B cell (primary cell): ENCODE results near the gene POLD4. TPM values are rescaled to one million over a fixed set of nuclear protein-coding genes. Genes with fewer than 3 reads are reported as not detected.

Source experiments
- ATAC-seq: fragments of 200-7000 bp; cut with Tn5 transposase; one replicate; pipeline ENCODE4 v1.10.0; 2021; ENCODE audit warnings: low read depth, mild to moderate bottlenecking, moderate number of reproducible peaks, moderate library complexity
- CTCF ChIA-PET: fragments of 350-600 bp; sonication (Branson Sonifier 250); formaldehyde crosslinking; loops from one replicate; lab custom pipeline; 2021; ENCODE audit warnings: antibody characterized with exemption, inconsistent platforms; lab: Charles Lee
- POLR2A ChIA-PET: fragments of 350-600 bp; sonication (Branson Sonifier 250); formaldehyde crosslinking; loops from one replicate; lab custom pipeline; 2021; ENCODE audit warnings: antibody characterized with exemption; lab: Charles Lee
- DNase-seq: peaks from one replicate; pipeline ENCODE4 v3.0.0; 2013
- H2AFZ ChIP-seq: 2 replicates; pipeline ENCODE4 v1.6.1; 2012; ENCODE audit warnings: mild to moderate bottlenecking, low read depth, low read length; ENCODE audit not compliant: insufficient read depth, poor library complexity, severe bottlenecking
- H3K27ac ChIP-seq, 2 donors: 1 replicate in 1 of 2; 2 replicates in 1 of 2; pipeline ENCODE4 v1.5.1; 2012 to 2013; ENCODE audit warnings: low read length in 2 of 2, mild to moderate bottlenecking in 2 of 2, moderate library complexity in 1 of 2
- H3K27me3 ChIP-seq, 4 experiments: fragments of 200-600 bp in 1 of 4; sonication (generic) in 1 of 4; replicated peaks in 1 of 4; 1 replicate in 2 of 4; 2 replicates in 2 of 4; pipeline versions ENCODE4 v1.6.1 to v1.7.0; 2013 to 2016; ENCODE audit warnings: low read length in 3 of 4, mild to moderate bottlenecking in 2 of 4, mixed read lengths in 1 of 4, moderate library complexity in 1 of 4; ENCODE audit not compliant: insufficient read depth in 4 of 4, control insufficient read depth in 3 of 4; ENCODE audit errors: control extremely low read depth in 1 of 4
- H3K36me3 ChIP-seq, 2 experiments: replicated peaks in 1 of 2; 1 replicate in 1 of 2; 2 replicates in 1 of 2; pipeline versions ENCODE4 v1.6.1 to v1.7.1; 2013; ENCODE audit warnings: low read length in 1 of 2; ENCODE audit not compliant: insufficient read depth in 2 of 2, control insufficient read depth in 1 of 2; ENCODE audit errors: control extremely low read depth in 1 of 2, extremely low read depth in 1 of 2
- H3K4me1 ChIP-seq, 2 donors: fragments of 200-600 bp in 1 of 2; sonication (generic) in 1 of 2; 1 replicate in 1 of 2; 2 replicates in 1 of 2; pipeline versions ENCODE4 v1.5.1 to v1.6.1; 2013 to 2017; ENCODE audit warnings: low read length in 2 of 2; ENCODE audit not compliant: control insufficient read depth in 2 of 2, insufficient read depth in 2 of 2
- H3K4me2 ChIP-seq: replicated peaks from 2 replicates; pipeline ENCODE3; 2012; ENCODE audit warnings: mild to moderate bottlenecking, low read depth, low read length; ENCODE audit not compliant: poor library complexity, severe bottlenecking
- H3K4me3 ChIP-seq, 5 experiments: fragments of 200-600 bp in 1 of 5; sonication (generic) in 1 of 5; 1 replicate in 3 of 5; 2 replicates in 2 of 5; pipeline versions ENCODE4 v1.5.1 to v1.7.0; 2011 to 2016; ENCODE audit warnings: low read length in 4 of 5, mild to moderate bottlenecking in 4 of 5, low read depth in 2 of 5, control low read depth in 1 of 5, moderate library complexity in 1 of 5; ENCODE audit not compliant: insufficient read depth in 1 of 5; ENCODE audit errors: control extremely low read depth in 1 of 5, extremely low read depth in 1 of 5
- H3K79me2 ChIP-seq: fragments of 200-600 bp; sonication (generic); one replicate; pipeline ENCODE4 v1.6.0; 2016; ENCODE audit warnings: low read length; ENCODE audit not compliant: control insufficient read depth, insufficient read depth
- H3K9ac ChIP-seq: fragments of 200-600 bp; sonication (generic); 2 replicates; pipeline ENCODE4 v1.6.1; 2017; ENCODE audit warnings: mild to moderate bottlenecking, low read length, moderate library complexity
- H3K9me3 ChIP-seq, 3 donors: one replicate each; pipeline versions ENCODE4 v1.6.1 to v1.7.1; 2013; ENCODE audit warnings: low read length in 2 of 3; ENCODE audit not compliant: control insufficient read depth in 2 of 3, insufficient read depth in 1 of 3; ENCODE audit errors: control extremely low read depth in 1 of 3
- H4K20me1 ChIP-seq: 2 replicates; pipeline ENCODE4 v1.6.0; 2012; ENCODE audit warnings: mild to moderate bottlenecking, low read length; ENCODE audit not compliant: insufficient read depth, control insufficient read depth, poor library complexity, severe bottlenecking
- H3K27ac Mint-ChIP-seq: one replicate; pipeline ENCODE4 v1.8.0; 2021; ENCODE audit warnings: mixed read lengths
- H3K27me3 Mint-ChIP-seq: one replicate; pipeline ENCODE4 v1.8.0; 2021; ENCODE audit warnings: mixed read lengths
- H3K4me1 Mint-ChIP-seq: one replicate; pipeline ENCODE4 v1.8.0; 2021; ENCODE audit warnings: mixed read lengths
- H3K4me3 Mint-ChIP-seq: one replicate; pipeline ENCODE4 v1.8.0; 2021; ENCODE audit warnings: mixed read lengths
- H3K9me3 Mint-ChIP-seq: one replicate; pipeline ENCODE4 v1.8.0; 2022; ENCODE audit warnings: mixed read lengths; ENCODE audit not compliant: insufficient read depth
- EZH2 ChIP-seq: IDR thresholded peaks from 2 replicates; pipeline ENCODE4 v1.6.1; 2012; ENCODE audit warnings: borderline replicate concordance, low read depth, mild to moderate bottlenecking, moderate library complexity, low read length; ENCODE audit not compliant: insufficient read depth, poor library complexity, severe bottlenecking
- whole genome bisulfite sequencing: methylation state at CpG from one replicate; pipeline ENCODE4 v1.1.5; 2013; ENCODE audit warnings: missing lambda C conversion rate; ENCODE audit not compliant: insufficient coverage; 5-methylcytosine and 5-hydroxymethylcytosine counted together
- intact Hi-C: fragments of 100-400 bp; cut with micrococcal nuclease; formaldehyde crosslinking; loops from one replicate; pipeline ENCODE4 v1.10.0; 2022
- polyA plus RNA-seq: library from polyadenylated mRNA; depleted of rRNA; stranded (reverse); fragments of >200 nt; gene quantifications from 2 replicates; pipeline ENCODE4 v1.2.3, GENCODE V29; 2012
- total RNA-seq, 2 donors: library from RNA; stranded (reverse); fragments of 120-200 nt in 1 of 2; gene quantifications; 1 replicate in 1 of 2; 2 replicates in 1 of 2; pipeline versions ENCODE4 v1.2.3 to v1.2.4, GENCODE V29; 2013 to 2022
- TF ChIP-seq, protein P1 (sequence below): fragments of 200-600 bp; IDR thresholded peaks from one replicate; pipeline ENCODE4 v1.8.0; 2022; ENCODE audit warnings: antibody characterized with exemption, mild to moderate bottlenecking

The POLD4 gene
- total and polyA plus RNA-seq, 2 donors (not counting 1 experiment from before 2014, with no cell fraction given) = 210 to 559 TPM

GRCh38 chr11:67347964-67348749 lies 5.2 kb downstream of the POLD4 start:
- H3K4me3 Mint-ChIP-seq = no peak overlapping the region
- no peak overlapping the region for H3K4me3 ChIP-seq
- H3K4me2 ChIP-seq = no peak overlapping the region
- ATAC-seq (no peak), DNase-seq (no peak)
- CTCF ChIA-PET = interaction anchor here (0.7 to 39.5 kb wide), 7 partner anchors 12 to 108 kb away, joined by 3 to 2379 read pairs (median 7); partner anchors contain the start of genes CLCF1, POLD4 and RAD9A
- peaks cover 20% of the 10 kb centered on the region for H4K20me1 ChIP-seq
- intact Hi-C loops = loop anchor here (10.0 kb wide), 1 partner anchor 233 kb away; the partner anchor contains the start of gene KDM2A
- peak overlapping the region; percentile 84 for H3K27ac Mint-ChIP-seq
- peaks cover 63% of the 10 kb centered on the region for H3K79me2 ChIP-seq
- no peaks in the 10 kb centered on the region for H3K9me3 Mint-ChIP-seq
- H3K9me3 ChIP-seq = no peaks in the 10 kb centered on the region
- H3K27me3 ChIP-seq = no peaks in the 10 kb centered on the region
- POLR2A ChIA-PET = interaction anchor here (0.6 to 1.3 kb wide), 3 partner anchors 10 to 23 kb away, joined by 3 to 5 read pairs (median 4); no protein-coding TSS in a partner anchor
- no peaks in the 10 kb centered on the region for H3K27me3 Mint-ChIP-seq
- H3K27ac ChIP-seq = peak overlapping the region in 1 of 2 donors; percentile 65
- H3K36me3 ChIP-seq = peaks cover 0 to 9% of the 10 kb centered on the region in 2 experiments
- WGBS = 65% methylated on average over 10 of the region's 11 CpGs
- TF ChIP-seq, protein P1, sequence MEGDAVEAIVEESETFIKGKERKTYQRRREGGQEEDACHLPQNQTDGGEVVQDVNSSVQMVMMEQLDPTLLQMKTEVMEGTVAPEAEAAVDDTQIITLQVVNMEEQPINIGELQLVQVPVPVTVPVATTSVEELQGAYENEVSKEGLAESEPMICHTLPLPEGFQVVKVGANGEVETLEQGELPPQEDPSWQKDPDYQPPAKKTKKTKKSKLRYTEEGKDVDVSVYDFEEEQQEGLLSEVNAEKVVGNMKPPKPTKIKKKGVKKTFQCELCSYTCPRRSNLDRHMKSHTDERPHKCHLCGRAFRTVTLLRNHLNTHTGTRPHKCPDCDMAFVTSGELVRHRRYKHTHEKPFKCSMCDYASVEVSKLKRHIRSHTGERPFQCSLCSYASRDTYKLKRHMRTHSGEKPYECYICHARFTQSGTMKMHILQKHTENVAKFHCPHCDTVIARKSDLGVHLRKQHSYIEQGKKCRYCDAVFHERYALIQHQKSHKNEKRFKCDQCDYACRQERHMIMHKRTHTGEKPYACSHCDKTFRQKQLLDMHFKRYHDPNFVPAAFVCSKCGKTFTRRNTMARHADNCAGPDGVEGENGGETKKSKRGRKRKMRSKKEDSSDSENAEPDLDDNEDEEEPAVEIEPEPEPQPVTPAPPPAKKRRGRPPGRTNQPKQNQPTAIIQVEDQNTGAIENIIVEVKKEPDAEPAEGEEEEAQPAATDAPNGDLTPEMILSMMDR = no peak
- no peak for TF ChIP-seq EZH2
- peaks cover 73 to 92% of the 10 kb centered on the region in 2 donors for H3K4me1 ChIP-seq
- H2AFZ ChIP-seq = no peak overlapping the region
- H3K9ac ChIP-seq = no peak overlapping the region
- peaks cover 74% of the 10 kb centered on the region for H3K4me1 Mint-ChIP-seq
